K562 (cell line): Measurements from ENCODE around the gene RIMKLB. TPM values are rescaled to one million over a fixed set of nuclear protein-coding genes. Genes with fewer than 3 reads are reported as not detected.

Source experiments
- ATAC-seq: fragments of 200-7000 bp; cut with Tn5 transposase; 3 replicates; pipeline ENCODE4 v1.9.1; 2020; ENCODE audit warnings: moderate library complexity
- BruUV-seq: library from RNA; stranded (reverse); fragments of 400-500 nt; replicated peaks from 2 replicates; lab custom pipeline; 2021; lab: Mats Ljungman, UMichigan
- CTCF ChIA-PET: fragments of 300-600 bp; formaldehyde crosslinking; extraction: SDS; loops from one replicate; lab custom pipeline; 2021; ENCODE audit warnings: low intra/inter-chr PET ratio; lab: Yijun Ruan, JAX
- POLR2A ChIA-PET: fragments of 300-600, 350-650 bp; sonication (Branson Sonifier 250); formaldehyde crosslinking; extraction: SDS; loops from one replicate; lab custom pipeline; 2021; ENCODE audit warnings: antibody characterized with exemption, inconsistent platforms; lab: Yijun Ruan, JAX
- DNase-seq, 4 experiments: peaks; one replicate each; pipeline versions ENCODE4 v3.0.0 to v3.0.0-alpha.2; 2011 to 2018; ENCODE audit warnings: low spot score in 3 of 4, mixed read lengths in 3 of 4; ENCODE audit errors: extremely low read depth in 1 of 4
- FAIRE-seq: peaks from 2 replicates; lab custom pipeline; 2011; peaks lifted over from hg19 to GRCh38; lab: Jason Lieb, UNC
- H2AFZ ChIP-seq: 2 replicates; pipeline ENCODE4 v1.6.0; 2011; ENCODE audit warnings: low read depth, low read length, control low read depth, inconsistent platforms
- H3K27ac ChIP-seq: fragments of 200-600 bp; 3 replicates; pipeline ENCODE4 v1.8.0; 2011; ENCODE audit warnings: low read depth, mild to moderate bottlenecking, control low read depth, inconsistent platforms, low read length, moderate library complexity, mixed read lengths; ENCODE audit errors: extremely low read depth
- H3K27me3 ChIP-seq, 2 experiments: fragments of 300-600 bp in 1 of 2; 2 replicates in 1 of 2; 3 replicates in 1 of 2; pipeline versions ENCODE4 v1.6.0 to v1.8.0; 2011; ENCODE audit warnings: inconsistent platforms in 2 of 2, low read length in 2 of 2, mild to moderate bottlenecking in 1 of 2, mixed read lengths in 1 of 2, moderate library complexity in 1 of 2; ENCODE audit not compliant: control insufficient read depth in 2 of 2, insufficient read depth in 2 of 2
- H3K36me3 ChIP-seq: fragments of 300-600 bp; 3 replicates; pipeline ENCODE4 v1.8.0; 2011; ENCODE audit warnings: mild to moderate bottlenecking, low read length, inconsistent platforms; ENCODE audit not compliant: control insufficient read depth, insufficient read depth
- H3K4me1 ChIP-seq, 2 experiments: fragments of 200-600 bp in 1 of 2; replicated peaks in 1 of 2; 2 replicates in 1 of 2; 3 replicates in 1 of 2; pipeline versions ENCODE4 v1.5.1 to v1.8.0; 2011; ENCODE audit warnings: inconsistent platforms in 2 of 2, low read length in 2 of 2, mild to moderate bottlenecking in 1 of 2, mixed read lengths in 1 of 2, moderate library complexity in 1 of 2; ENCODE audit not compliant: control insufficient read depth in 2 of 2, insufficient read depth in 2 of 2
- H3K4me2 ChIP-seq: 2 replicates; pipeline ENCODE4 v1.6.1; 2011; ENCODE audit warnings: low read length, control low read depth, inconsistent platforms, mixed read lengths; ENCODE audit not compliant: insufficient read depth
- H3K4me3 ChIP-seq: fragments of 200-600 bp; sonication (generic), shearing (Covaris generic); 2 replicates; pipeline ENCODE4 v1.5.1; 2016; ENCODE audit warnings: control low read depth, inconsistent platforms
- H3K79me2 ChIP-seq: fragments of 200-600 bp; 3 replicates; pipeline ENCODE4 v1.8.0; 2011; ENCODE audit warnings: low read length, inconsistent platforms; ENCODE audit not compliant: control insufficient read depth, insufficient read depth
- H3K9ac ChIP-seq, 2 experiments: 2 replicates each; pipeline versions ENCODE4 v1.6.0 to v1.6.1; 2011; ENCODE audit warnings: low read depth in 2 of 2, low read length in 2 of 2, control low read depth in 1 of 2, inconsistent platforms in 1 of 2, mild to moderate bottlenecking in 1 of 2, mixed read lengths in 1 of 2; ENCODE audit not compliant: insufficient read depth in 1 of 2
- H3K9me1 ChIP-seq: one replicate; pipeline ENCODE4 v1.6.0; 2011; ENCODE audit warnings: inconsistent platforms, mild to moderate bottlenecking, low read length, moderate library complexity; ENCODE audit not compliant: control insufficient read depth, insufficient read depth
- H3K9me3 ChIP-seq: replicated peaks from 2 replicates; pipeline ENCODE4 v1.5.1; 2011; ENCODE audit warnings: low read depth, low read length, inconsistent platforms; ENCODE audit not compliant: control insufficient read depth, insufficient read depth
- H4K20me1 ChIP-seq: replicated peaks from 2 replicates; pipeline ENCODE4 v1.6.1; 2011; ENCODE audit warnings: low read length, inconsistent platforms, mixed read lengths; ENCODE audit not compliant: control insufficient read depth, insufficient read depth
- ARID3B ChIP-seq: fragments of 250-450 bp; sonication (Bioruptor Pico); IDR thresholded peaks from 2 replicates; pipeline ENCODE4 v1.4.0; 2020; ENCODE audit warnings: borderline replicate concordance
- BRF1 ChIP-seq: IDR thresholded peaks from 3 replicates; pipeline ENCODE4 v1.6.1; 2011; ENCODE audit warnings: borderline replicate concordance, mild to moderate bottlenecking; ENCODE audit not compliant: insufficient read length; ENCODE audit errors: extremely low read depth
- CBFA2T3 ChIP-seq: fragments of 450-650 bp; IDR thresholded peaks from 2 replicates; pipeline ENCODE4 v1.6.1; 2017
- CCNT2 ChIP-seq: IDR thresholded peaks from 2 replicates; pipeline ENCODE4 v1.6.1; 2011; ENCODE audit warnings: borderline replicate concordance, low read depth, mild to moderate bottlenecking, moderate library complexity, mixed read lengths, low read length; ENCODE audit not compliant: insufficient read length; ENCODE audit errors: extremely low read depth
- CEBPG ChIP-seq, 3 experiments: fragments of 200-800 bp in 1 of 3; sonication (Bioruptor generic) in 1 of 3; sonication (generic) in 1 of 3; formaldehyde crosslinking in 1 of 3; IDR thresholded peaks in 2 of 3; conservative IDR thresholded peaks in 1 of 3; 2 replicates each; pipeline versions ENCODE4 v1.6.1 to v1.8.0; 2016 to 2022; ENCODE audit warnings: missing compliant biosample characterization in 2 of 3, missing genetic modification characterization in 2 of 3, mild to moderate bottlenecking in 1 of 3, missing genetic modification reagents in 1 of 3
- E2F4 ChIP-seq: sonication (generic); formaldehyde crosslinking; IDR thresholded peaks from 2 replicates; pipeline ENCODE4 v1.8.0; 2022; ENCODE audit warnings: mild to moderate bottlenecking, low read depth, missing genetic modification reagents
- ELF1 ChIP-seq: fragments of 200-800 bp; sonication (Bioruptor generic); IDR thresholded peaks from 2 replicates; pipeline ENCODE4 v1.6.1; 2016; ENCODE audit warnings: missing genetic modification characterization, missing compliant biosample characterization
- EP300 ChIP-seq: IDR thresholded peaks from 2 replicates; pipeline ENCODE4 v1.6.1; 2012; ENCODE audit warnings: low read length, improper control_type of control experiment
- MAFK ChIP-seq: IDR thresholded peaks from 2 replicates; pipeline ENCODE4 v1.6.1; 2011; ENCODE audit warnings: low read length, improper control_type of control experiment
- NONO ChIP-seq, 2 experiments: fragments of 200-400 bp in 1 of 2; fragments of 450-650 bp in 1 of 2; formaldehyde crosslinking in 1 of 2; IDR thresholded peaks; 2 replicates each; pipeline ENCODE4 v1.6.1; 2017; ENCODE audit warnings: low read depth in 2 of 2, mild to moderate bottlenecking in 2 of 2, moderate library complexity in 2 of 2, low read length in 1 of 2
- NR2C1 ChIP-seq, 2 experiments: fragments of 450-650 bp; IDR thresholded peaks; 2 replicates each; pipeline ENCODE4 v1.6.1; 2017; ENCODE audit warnings: mild to moderate bottlenecking in 2 of 2, antibody characterized with exemption in 1 of 2, inconsistent platforms in 1 of 2, missing compliant biosample characterization in 1 of 2, missing genetic modification characterization in 1 of 2
- THRAP3 ChIP-seq: fragments of 450-650 bp; IDR thresholded peaks from 2 replicates; pipeline ENCODE4 v1.6.1; 2016; ENCODE audit warnings: mild to moderate bottlenecking, inconsistent platforms, borderline replicate concordance
- TRIM24 ChIP-seq, 2 experiments: fragments of 450-650 bp; IDR thresholded peaks; 2 replicates each; pipeline ENCODE4 v1.6.1; 2016
- XRCC4 ChIP-seq: IDR thresholded peaks from one replicate; pipeline ENCODE4 v1.6.1; 2011; ENCODE audit not compliant: insufficient read depth, insufficient read length; ENCODE audit errors: extremely low read depth
- ZNF239 ChIP-seq: fragments of 250-450 bp; sonication (Bioruptor Pico); IDR thresholded peaks from 2 replicates; pipeline ENCODE4 v1.4.0; 2020; ENCODE audit warnings: mild to moderate bottlenecking
- ZNF3 ChIP-seq: fragments of 250-450 bp; sonication (Bioruptor Pico); IDR thresholded peaks from 2 replicates; pipeline ENCODE4 v1.5.0; 2021; ENCODE audit warnings: mild to moderate bottlenecking, moderate library complexity
- ZNF431 ChIP-seq: sonication (generic); formaldehyde crosslinking; IDR thresholded peaks from 2 replicates; pipeline ENCODE4 v1.8.0; 2022; ENCODE audit warnings: mild to moderate bottlenecking, missing genetic modification reagents
- ZNF583 ChIP-seq: fragments of 250-450 bp; sonication (Bioruptor Pico); IDR thresholded peaks from 2 replicates; pipeline ENCODE4 v1.4.0; 2020
- ZNF586 ChIP-seq: fragments of 450-650 bp; formaldehyde crosslinking; conservative IDR thresholded peaks from 2 replicates; pipeline ENCODE4 v1.4.0; 2020; ENCODE audit warnings: mild to moderate bottlenecking, moderate library complexity
- WGBS: fragments of 100-300 bp; shearing (Covaris generic); methylation state at CpG from one replicate; pipeline ENCODE4 v1.1.6; 2016; ENCODE audit warnings: low coverage, mixed read lengths; ENCODE audit not compliant: insufficient coverage; ENCODE audit errors: missing lambda C conversion rate; 5-methylcytosine and 5-hydroxymethylcytosine counted together
- in situ Hi-C: fragments of 300-500 bp; cut with MboI; formaldehyde crosslinking; loops from 4 replicates; pipeline ENCODE4 v1.15.0; 2018; ENCODE audit warnings: inconsistent platforms, mixed read lengths
- intact Hi-C: fragments of 100-400 bp; cut with micrococcal nuclease; formaldehyde crosslinking; loops from 2 replicates; pipeline ENCODE4 v1.14.2; 2022
- polyA plus RNA-seq, 8 experiments: library from polyadenylated mRNA; depleted of rRNA in 4 of 8; stranded (reverse) in 5 of 8; unstranded in 3 of 8; fragments of >200 nt; fragmentation: Nextera tagmentation in 2 of 8; fragmentation: Illumina TruSeq in 1 of 8; extraction: Ambion mirVana in 2 of 8; extraction: Trizol in 1 of 8; gene quantifications; 2 replicates each; pipeline versions ENCODE4 v1.2.1 to v1.2.3, GENCODE V29; 2011 to 2014; ENCODE audit warnings: inconsistent platforms in 1 of 8, missing spikeins in 1 of 8
- total RNA-seq, 7 experiments: library from RNA; depleted of rRNA in 6 of 7; stranded (reverse); fragments of >200 nt in 6 of 7; fragmentation: Illumina TruSeq in 2 of 7; extraction: Trizol in 2 of 7; gene quantifications; 2 replicates each; pipeline versions ENCODE4 v1.2.1 to v1.2.3, GENCODE V29; 2011 to 2021; ENCODE audit warnings: low replicate concordance in 1 of 7

RIMKLB gene
- total and polyA plus RNA-seq, 9 of the 15 experiments (the other 6 are each of a cell fraction or from before 2014, with no cell fraction given) = 6.5 to 22.8 (median 17.2) TPM

GRCh38 chr12:8667270-8667669 lies 30.5 kb upstream of the RIMKLB start:
- BruUV-seq = no TSS peak
- intact Hi-C loops = no loop called here
- FAIRE-seq = no peak

GRCh38 chr12:8668441-8668840 lies 29.4 kb upstream of the RIMKLB start:
- no peaks in the 10 kb centered on the region for H3K9me3 ChIP-seq
- H3K36me3 ChIP-seq = no peaks in the 10 kb centered on the region
- no TSS peak for BruUV-seq
- no peaks in the 10 kb centered on the region for H4K20me1 ChIP-seq
- ChIA-PET CTCF (no interaction called here), POLR2A (no interaction called here)
- H3K9me1 ChIP-seq = no peaks in the 10 kb centered on the region
- no peak overlapping the region for H2AFZ ChIP-seq
- H3K9ac ChIP-seq = no peak overlapping the region
- no peaks in the 10 kb centered on the region for H3K4me1 ChIP-seq
- FAIRE-seq (no peak), DNase-seq (no peak), ATAC-seq (no peak)
- intact Hi-C loops (no loop called here), in situ Hi-C loops (no loop called here)
- H3K4me3 ChIP-seq = no peak overlapping the region
- H3K4me2 ChIP-seq = no peak overlapping the region
- WGBS = 0% methylated on average over 2 of the region's 2 CpGs
- H3K27ac ChIP-seq = no peak overlapping the region
- H3K27me3 ChIP-seq = peaks cover 3 to 13% of the 10 kb centered on the region in 2 experiments; a peak in 3 of 5 replicates
- no peaks in the 10 kb centered on the region for H3K79me2 ChIP-seq
- TF ChIP-seq E2F4 (CRISPR knock-in tag) (no peak), CCNT2 (no peak), MAFK (no peak), ARID3B (no peak), ZNF239 (CRISPR knock-in tag) (no peak), EP300 (no peak), ZNF583 (CRISPR knock-in tag) (no peak), BRF1 (no peak), XRCC4 (no peak)

More at GRCh38 chr12:8667270-8667669, 30.5 kb upstream of the RIMKLB start:
- Histone ChIP-seq H4K20me1 (no peaks in the 10 kb centered on the region), H3K27me3 (peaks cover 7 to 18% of the 10 kb centered on the region in 2 experiments; a peak in 4 of 5 replicates), H3K9me1 (no peaks in the 10 kb centered on the region), H3K9me3 (no peaks in the 10 kb centered on the region), H3K4me1 (no peaks in the 10 kb centered on the region), H3K4me2 (no peak overlapping the region), H3K36me3 (no peaks in the 10 kb centered on the region), H3K9ac (no peak overlapping the region), H3K27ac (no peak overlapping the region), H2AFZ (no peak overlapping the region), H3K4me3 (no peak overlapping the region), H3K79me2 (no peaks in the 10 kb centered on the region)
- 9% methylated on average over 2 of the region's 2 CpGs for WGBS
- no peak for DNase-seq
- in situ Hi-C loops = no loop called here
- ChIA-PET POLR2A (no interaction called here), CTCF (no interaction called here)
- no peak for TF ChIP-seq CEBPG (CRISPR knock-in tag; IDR thresholded peaks at IDR 0.05)
- TF ChIP-seq CEBPG (tag; conservative IDR thresholded peaks at IDR 0.05 in 1 of 2, IDR thresholded peaks at IDR 0.05 in 1 of 2) = no peak
- TF ChIP-seq NONO (IDR thresholded peaks at IDR 0.05; ENCODE audit: low read depth in 2 of 2, low read length in 1 of 2) = no peak
- TF ChIP-seq ELF1 (tag) = no peak
- TF ChIP-seq CBFA2T3 = no peak
- TF ChIP-seq TRIM24 (IDR thresholded peaks at IDR 0.05) = no peak
- TF ChIP-seq NR2C1 (IDR thresholded peaks at IDR 0.05) = no peak
- no peak for TF ChIP-seq NR2C1 (tag; IDR thresholded peaks at IDR 0.05)
- TF ChIP-seq ZNF431 = no peak
- TF ChIP-seq ZNF3 = no peak
- no peak for TF ChIP-seq ZNF586 (CRISPR knock-in tag)
- TF ChIP-seq THRAP3 = no peak
- ATAC-seq = no peak
